NCI-H2171 (cell line): ENCODE results near the gene RAB11FIP3.
A peak's percentile ranks its signal among the peaks of the same experiment; 100 is the strongest.

Experiments used
- DNase-seq: peaks from one replicate; lab custom pipeline; 2025; lab: John Stamatoyannopoulos, UW

Gene RAB11FIP3

GRCh38 chr16:519425-519824 is 94.0 kb downstream of the RAB11FIP3 start:
- DNase-seq = no peak

DNA sequence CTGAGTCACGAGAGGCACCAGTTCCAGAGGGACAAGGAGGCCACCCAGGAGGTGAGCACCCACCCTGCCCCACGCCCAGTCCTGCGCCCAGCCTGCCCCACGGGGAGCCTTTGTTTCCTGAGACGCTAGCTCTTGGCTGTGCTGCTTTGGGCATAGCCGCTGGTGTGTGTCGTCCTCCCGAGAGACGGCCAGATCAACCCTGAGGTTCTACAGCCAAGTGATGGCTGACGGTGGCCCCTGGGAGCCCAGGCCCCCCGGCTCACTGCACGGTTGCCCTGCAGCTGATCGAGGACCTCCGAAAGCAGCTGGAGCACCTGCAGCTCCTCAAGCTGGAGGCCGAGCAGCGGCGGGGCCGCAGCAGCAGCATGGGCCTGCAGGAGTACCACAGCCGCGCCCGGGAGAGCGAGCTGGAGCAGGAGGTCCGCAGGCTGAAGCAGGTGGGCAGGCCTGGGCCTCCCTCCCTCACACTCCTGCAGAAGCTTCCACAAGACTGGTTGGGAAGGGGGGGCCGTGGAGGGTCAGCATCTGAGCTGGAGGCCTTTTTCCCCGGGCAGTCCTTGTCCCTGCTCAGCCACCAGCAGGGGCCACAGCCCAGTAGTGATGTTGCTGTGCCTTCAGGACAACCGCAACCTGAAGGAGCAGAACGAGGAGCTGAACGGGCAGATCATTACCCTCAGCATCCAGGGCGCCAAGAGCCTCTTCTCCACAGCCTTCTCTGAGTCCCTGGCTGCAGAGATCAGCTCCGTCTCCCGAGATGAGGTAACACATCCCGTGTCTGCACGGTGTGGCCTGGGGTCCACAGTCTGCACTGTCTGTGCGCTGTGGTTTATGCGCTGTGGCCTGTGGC is 94.6 kb downstream of the RAB11FIP3 start:
- no peak for DNase-seq

DNA sequence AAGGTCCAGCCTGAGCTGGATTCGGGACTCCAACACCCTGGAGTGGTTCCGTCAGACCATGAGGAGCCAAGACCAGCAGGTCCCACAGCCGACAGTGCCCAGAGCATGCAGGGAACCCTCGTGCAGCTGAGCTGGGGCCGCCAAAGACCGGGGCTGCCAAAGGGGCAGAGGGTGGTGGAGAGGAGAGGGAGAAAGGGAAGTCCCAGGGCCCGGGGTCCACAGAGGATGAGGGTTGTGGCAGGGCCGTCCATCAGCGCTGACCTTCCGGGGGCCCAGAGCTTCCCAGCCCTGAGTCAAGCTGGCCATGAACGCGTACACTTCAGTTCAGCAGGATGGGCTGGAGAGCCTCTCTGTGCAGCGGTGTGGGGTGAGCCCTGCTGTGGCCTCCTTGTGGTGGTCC is 95.4 kb downstream of the RAB11FIP3 start:
- no peak for DNase-seq

- no peak for DNase-seq
Measured at GRCh38 chr16:521381-522210, 96.1 kb downstream of the RAB11FIP3 start.

DNA sequence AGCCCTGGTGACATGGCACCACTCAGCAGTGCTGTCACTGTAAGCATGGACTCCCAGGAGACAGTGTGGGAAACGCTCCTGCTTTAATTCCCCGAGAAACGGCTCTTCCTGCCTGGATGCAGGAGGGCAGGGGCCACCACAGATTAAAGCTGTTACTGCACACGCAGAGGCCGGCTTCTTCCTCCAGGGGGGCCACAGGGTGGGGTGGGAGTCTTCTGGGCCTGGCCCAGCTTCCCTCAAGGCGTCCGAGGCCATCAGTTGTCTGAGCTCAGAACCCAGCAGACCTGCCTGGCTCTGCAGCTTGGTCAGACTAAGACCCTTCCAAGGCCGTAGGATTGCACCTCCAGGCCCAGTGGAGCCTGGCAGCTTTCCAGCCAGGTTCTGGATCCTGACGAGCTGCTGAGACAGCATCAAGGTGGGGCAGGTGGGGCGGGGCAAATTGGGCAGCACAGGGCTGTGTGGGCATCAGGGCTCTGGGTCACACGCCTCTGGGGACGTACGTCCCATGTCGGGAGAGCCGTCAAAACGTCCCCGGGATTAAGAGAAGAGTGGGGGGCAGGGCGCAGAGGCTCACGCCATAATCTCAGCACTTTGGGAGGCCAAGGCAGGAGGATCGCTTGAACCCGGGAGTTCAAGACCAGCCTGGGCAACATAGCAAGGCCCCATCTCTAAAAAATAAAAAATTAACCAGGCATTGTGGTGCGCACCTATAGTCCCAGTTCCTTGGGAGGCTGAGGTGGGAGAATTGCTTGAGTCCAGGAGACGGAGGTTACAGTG is 97.1 kb downstream of the RAB11FIP3 start:
- no peak for DNase-seq

GRCh38 chr16:523097-523741 is 97.8 kb downstream of the RAB11FIP3 start:
- no peak for DNase-seq

DNA sequence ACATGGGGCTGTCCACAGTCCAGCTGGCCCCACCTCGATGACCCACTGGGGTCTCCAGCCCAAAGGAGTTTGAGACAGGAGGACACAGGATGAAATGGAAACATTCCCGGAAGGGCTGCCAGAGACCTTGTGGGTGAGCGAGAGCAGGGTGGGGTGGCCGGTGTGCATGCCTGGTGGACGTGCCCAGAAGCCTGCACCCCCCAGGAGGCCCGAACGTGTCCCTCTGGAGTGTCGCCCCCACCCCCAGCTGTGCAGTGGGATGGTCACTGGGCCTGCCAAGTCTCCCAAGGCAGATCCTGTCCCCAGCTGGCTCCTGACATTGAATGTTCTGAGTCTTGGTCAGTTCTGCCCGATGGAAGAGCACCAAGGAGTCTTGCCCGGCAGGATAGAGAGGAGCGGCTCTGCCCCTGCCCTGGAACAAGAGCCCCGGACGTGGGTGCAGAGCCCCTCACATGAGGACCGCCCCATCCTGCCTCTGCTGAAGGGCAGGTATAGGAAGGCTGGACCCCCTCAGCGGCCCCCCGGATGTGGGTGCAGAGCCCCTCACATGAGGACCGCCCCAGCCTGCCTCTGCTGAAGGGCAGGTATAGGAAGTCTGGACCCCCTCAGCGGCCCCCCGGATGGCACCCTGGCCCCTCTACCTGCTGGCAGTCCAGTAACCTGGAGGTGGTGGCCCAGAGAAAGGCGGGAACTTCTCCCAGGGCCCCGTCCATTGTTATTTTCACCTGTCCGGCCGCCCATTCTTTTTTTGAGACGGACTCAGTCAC is 99.0 kb downstream of the RAB11FIP3 start:
- no peak for DNase-seq

GRCh38 chr16:525123-525519 is 99.7 kb downstream of the RAB11FIP3 start:
- DNase-seq = no peak

DNA sequence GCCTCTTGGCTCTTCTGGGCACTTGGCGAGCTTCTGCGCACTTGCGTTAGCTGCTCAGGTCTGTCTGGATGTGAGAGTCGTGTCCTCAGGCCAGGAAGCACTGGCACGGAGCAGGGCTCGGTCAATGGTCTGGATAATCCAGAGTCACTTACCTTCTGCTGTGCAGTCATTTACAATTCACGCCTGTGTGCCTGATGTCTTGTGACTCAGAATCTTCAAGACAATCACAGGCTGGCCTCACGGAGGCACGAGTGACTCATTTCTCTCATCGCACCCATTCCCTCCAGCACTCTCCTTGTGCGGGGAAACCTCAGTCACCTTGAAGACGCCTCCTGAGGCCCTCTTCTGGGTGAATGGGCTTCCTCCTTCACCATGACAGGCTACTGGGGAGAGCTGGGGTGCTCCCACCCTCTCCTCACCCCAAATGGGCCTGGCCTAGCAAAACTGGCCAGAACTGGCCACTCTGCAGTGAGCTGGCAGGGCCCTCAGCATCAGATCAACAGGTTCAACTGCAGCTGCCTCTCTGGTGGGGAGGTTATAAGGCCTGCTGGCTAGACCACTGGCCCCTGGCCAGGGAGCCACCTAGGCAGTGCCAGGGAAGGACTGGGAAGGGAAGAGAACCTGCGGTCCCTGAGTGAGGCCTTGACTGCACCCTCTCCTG is 100.2 kb downstream of the RAB11FIP3 start:
- no peak for DNase-seq

GRCh38 chr16:526181-527014 is 100.9 kb downstream of the RAB11FIP3 start:
- DNase-seq = no peak

- peak; percentile 96 for DNase-seq
Measured at GRCh38 chr16:527015-527903, 101.8 kb downstream of the RAB11FIP3 start, which contains the start of gene CAPN15. CAPN15 (plus strand) TSS chr16:527712; CDS start chr16:546839, 19,127 bp downstream.

DNA sequence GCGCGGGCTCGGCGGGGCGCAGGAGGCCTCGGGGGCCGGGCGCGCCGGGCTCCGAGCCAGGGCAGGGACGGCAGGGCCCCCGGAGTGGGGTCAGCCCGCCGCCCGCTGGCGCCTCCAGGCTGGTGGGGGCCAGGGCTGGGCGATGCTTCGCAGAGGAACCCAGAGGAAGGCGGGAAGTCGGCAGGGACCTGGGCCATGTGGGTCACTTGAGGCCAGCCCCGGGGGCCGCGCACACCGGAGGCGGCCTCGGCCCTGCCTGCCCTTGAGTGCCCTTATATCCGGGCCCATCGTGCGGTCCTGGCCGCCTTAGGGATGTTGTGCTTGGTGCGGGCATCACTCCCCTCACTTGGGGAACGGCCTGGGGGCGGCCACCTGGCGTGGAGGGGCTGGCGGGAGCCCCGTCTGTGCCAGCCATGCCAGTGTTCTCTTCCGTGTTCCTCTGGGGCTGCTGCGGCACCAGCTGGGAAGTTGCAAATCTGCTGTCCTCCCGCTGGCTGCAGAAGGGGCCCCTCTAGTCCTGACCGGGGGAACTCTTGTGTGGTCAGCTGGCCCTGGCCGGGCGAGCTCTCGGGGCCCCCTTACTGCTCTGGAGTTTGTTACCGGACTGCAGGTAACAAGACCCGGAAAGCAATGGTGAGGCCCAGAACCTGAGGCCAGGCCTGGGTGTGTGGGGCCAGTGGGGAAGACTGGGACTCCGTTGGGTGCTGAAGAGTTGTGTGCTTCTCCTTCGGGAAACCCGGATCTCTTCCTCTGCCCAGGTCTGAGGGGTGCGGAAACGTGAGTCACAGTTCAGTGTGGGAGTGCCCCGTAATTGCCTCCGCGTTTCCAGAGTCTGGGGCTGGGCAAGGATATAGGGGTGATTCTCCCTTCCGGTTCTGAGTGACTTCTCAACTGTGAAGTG is 102.9 kb downstream of the RAB11FIP3 start:
- no peak for DNase-seq

GRCh38 chr16:529012-529575 is 103.6 kb downstream of the RAB11FIP3 start:
- no peak for DNase-seq

GRCh38 chr16:530111-530817 is 104.8 kb downstream of the RAB11FIP3 start:
- no peak for DNase-seq

GRCh38 chr16:531494-532125 is 106.2 kb downstream of the RAB11FIP3 start:
- no peak for DNase-seq
